NT2/D1 (cell line): Measurements from ENCODE around the gene GPN2.
"Not testable (repeated sequence)": the region's sequence is repeated elsewhere in the genome, so short reads cannot be mapped to it uniquely, and the experiment has no call there.

Experiments used
- DNase-seq: peaks from one replicate; pipeline ENCODE4 v3.0.0-alpha.2; 2011; ENCODE audit warnings: low read depth, low spot score
- H3K27me3 ChIP-seq: 2 replicates; pipeline ENCODE4 v1.6.0; 2011; ENCODE audit warnings: mild to moderate bottlenecking; ENCODE audit not compliant: insufficient read length, insufficient read depth
- H3K36me3 ChIP-seq: 2 replicates; pipeline ENCODE4 v1.6.1; 2011; ENCODE audit warnings: mild to moderate bottlenecking, low read length, mixed read lengths; ENCODE audit not compliant: insufficient read depth, insufficient read length
- H3K4me1 ChIP-seq: 2 replicates; pipeline ENCODE4 v1.5.1; 2011; ENCODE audit not compliant: insufficient read depth, insufficient read length
- H3K4me3 ChIP-seq: 2 replicates; pipeline ENCODE4 v1.5.1; 2011; ENCODE audit warnings: low read depth; ENCODE audit not compliant: insufficient read length
- H3K9ac ChIP-seq: 2 replicates; pipeline ENCODE4 v1.6.0; 2011; ENCODE audit warnings: low read depth; ENCODE audit not compliant: insufficient read length
- H3K9me3 ChIP-seq: 2 replicates; pipeline ENCODE4 v1.5.1; 2011; ENCODE audit warnings: mild to moderate bottlenecking, low read length; ENCODE audit not compliant: insufficient read depth
- SUZ12 ChIP-seq: IDR thresholded peaks from 2 replicates; pipeline ENCODE4 v1.6.1; 2011; ENCODE audit not compliant: insufficient read length, insufficient read depth; ENCODE audit errors: extremely low read depth
- YY1 ChIP-seq: IDR thresholded peaks from 2 replicates; pipeline ENCODE4 v1.6.1; 2011; ENCODE audit not compliant: insufficient read length, insufficient read depth
- ZNF274 ChIP-seq: IDR thresholded peaks from 2 replicates; pipeline ENCODE4 v1.6.1; 2011; ENCODE audit warnings: mild to moderate bottlenecking, low read depth, low read length

The GPN2 gene

GRCh38 chr1:26897351-26897750 lies 7.3 kb upstream of the GPN2 start:
- no peak for DNase-seq
- H3K36me3 ChIP-seq, result peaks cover 68% of the 10 kb centered on the region
- no peaks in the 10 kb centered on the region for H3K4me1 ChIP-seq
- H3K27me3 ChIP-seq, result no peaks in the 10 kb centered on the region
- no peaks in the 10 kb centered on the region for H3K9me3 ChIP-seq
- H3K9ac ChIP-seq, result no peak overlapping the region
- H3K4me3 ChIP-seq, result no peak overlapping the region
- no peak for TF ChIP-seq SUZ12
- TF ChIP-seq YY1, result no peak
- TF ChIP-seq ZNF274, result no peak

GRCh38 chr1:26894263-26894662 lies 4.2 kb upstream of the GPN2 start:
- H3K36me3 ChIP-seq, result peaks cover 80% of the 10 kb centered on the region
- no peaks in the 10 kb centered on the region for H3K9me3 ChIP-seq
- no peaks in the 10 kb centered on the region for H3K27me3 ChIP-seq
- no peak for TF ChIP-seq YY1
- TF ChIP-seq ZNF274, result no peak
- TF ChIP-seq SUZ12, result no peak
- H3K4me1 ChIP-seq, result peaks cover 6% of the 10 kb centered on the region
- no peak overlapping the region for H3K4me3 ChIP-seq
- H3K9ac ChIP-seq, result no peak overlapping the region
- DNase-seq, result no peak

- no peak for TF ChIP-seq SUZ12
- Histone ChIP-seq H3K36me3 (peaks cover 78% of the 10 kb centered on the region), H3K9me3 (no peaks in the 10 kb centered on the region), H3K9ac (peak overlapping the region; percentile 99), H3K4me3 (peak overlapping the region; percentile 100), H3K27me3 (no peaks in the 10 kb centered on the region), H3K4me1 (peaks cover 11% of the 10 kb centered on the region)
- no peak for DNase-seq
These were observed 349 bp upstream of the GPN2 start for GRCh38 chr1:26890467-26890796.

- no peak for DNase-seq
- Histone ChIP-seq H3K9me3 (no peaks in the 10 kb centered on the region), H3K4me1 (peaks cover 11% of the 10 kb centered on the region), H3K9ac (no peak overlapping the region), H3K36me3 (peaks cover 81% of the 10 kb centered on the region), H3K27me3 (no peaks in the 10 kb centered on the region), H3K4me3 (no peak overlapping the region)
- no peak for TF ChIP-seq ZNF274
- TF ChIP-seq SUZ12, result no peak
- TF ChIP-seq YY1, result no peak
These were observed 1.9 kb downstream of the GPN2 start for GRCh38 chr1:26888231-26888630.

GRCh38 chr1:26887125-26887524 lies 3.0 kb downstream of the GPN2 start:
- no peak for DNase-seq
- Histone ChIP-seq H3K9me3 (no peaks in the 10 kb centered on the region), H3K4me1 (peaks cover 11% of the 10 kb centered on the region), H3K4me3 (no peak overlapping the region), H3K36me3 (peaks cover 81% of the 10 kb centered on the region), H3K9ac (no peak overlapping the region), H3K27me3 (no peaks in the 10 kb centered on the region)
- TF ChIP-seq SUZ12 (no peak), YY1 (no peak), ZNF274 (no peak)

GRCh38 chr1:26882696-26883463 lies 7.2 kb downstream of the GPN2 start:
- H3K4me3 ChIP-seq, result no peak overlapping the region
- H3K9me3 ChIP-seq, result no peaks in the 10 kb centered on the region
- H3K27me3 ChIP-seq, result no peaks in the 10 kb centered on the region
- H3K9ac ChIP-seq, result no peak overlapping the region
- TF ChIP-seq YY1, result no peak
- H3K4me1 ChIP-seq, result no peaks in the 10 kb centered on the region
- no peak for DNase-seq
- peaks cover 84% of the 10 kb centered on the region for H3K36me3 ChIP-seq

- DNase-seq, H3K4me1 ChIP-seq, H3K27me3 ChIP-seq, H3K4me3 ChIP-seq, H3K9me3 ChIP-seq, H3K9ac ChIP-seq: not testable (repeated sequence)
- H3K36me3 ChIP-seq, result peaks cover 86% of the 10 kb centered on the region
These were observed 8.5 kb downstream of the GPN2 start for GRCh38 chr1:26881611-26882010.

GRCh38 chr1:26879793-26880192 lies 10.3 kb downstream of the GPN2 start:
- Histone ChIP-seq H3K36me3 (peaks cover 83% of the 10 kb centered on the region), H3K27me3 (no peaks in the 10 kb centered on the region)
- DNase-seq, result no peak

More at GRCh38 chr1:26879793-26880192, 10.3 kb downstream of the GPN2 start:
- H3K4me1 ChIP-seq, result peaks cover 11% of the 10 kb centered on the region
- no peak overlapping the region for H3K4me3 ChIP-seq
- no peak overlapping the region for H3K9ac ChIP-seq
- H3K9me3 ChIP-seq, result no peaks in the 10 kb centered on the region
- no peak for TF ChIP-seq YY1
- no peak for TF ChIP-seq ZNF274
- TF ChIP-seq SUZ12, result no peak
